Liver (tissue), 9 donors: Measurements from ENCODE around the gene RASAL1. TPM values are rescaled to one million over a fixed set of nuclear protein-coding genes. Genes with fewer than 3 reads are reported as not detected.

Source experiments
- DNase-seq: peaks from one replicate; pipeline ENCODE4 v3.0.0-alpha.2; 2017; ENCODE audit warnings: low spot score
- H3K27ac ChIP-seq, 2 donors: one replicate each; pipeline ENCODE4 v1.7.0; 2013; ENCODE audit warnings: inconsistent platforms in 2 of 2, low read length in 2 of 2, control low read depth in 1 of 2, low read depth in 1 of 2, mild to moderate bottlenecking in 1 of 2
- H3K27me3 ChIP-seq, 4 donors: one replicate each; pipeline versions ENCODE4 v1.6.1 to v1.7.0; 2013; ENCODE audit warnings: low read length in 3 of 4, inconsistent platforms in 1 of 4, mild to moderate bottlenecking in 1 of 4, moderate library complexity in 1 of 4; ENCODE audit not compliant: control insufficient read depth in 4 of 4, insufficient read depth in 4 of 4
- H3K36me3 ChIP-seq, 4 donors: one replicate each; pipeline versions ENCODE4 v1.6.1 to v1.7.0; 2013; ENCODE audit warnings: low read length in 3 of 4, mild to moderate bottlenecking in 3 of 4, low read depth in 1 of 4, moderate library complexity in 1 of 4; ENCODE audit not compliant: control insufficient read depth in 4 of 4, insufficient read depth in 3 of 4
- H3K4me1 ChIP-seq, 4 donors: one replicate each; pipeline versions ENCODE4 v1.6.1 to v1.7.0; 2013; ENCODE audit warnings: low read length in 3 of 4, mild to moderate bottlenecking in 3 of 4, moderate library complexity in 1 of 4; ENCODE audit not compliant: control insufficient read depth in 4 of 4, insufficient read depth in 4 of 4
- H3K4me3 ChIP-seq, 3 donors: one replicate each; pipeline versions ENCODE4 v1.6.1 to v1.7.0; 2013; ENCODE audit warnings: low read length in 3 of 3, control low read depth in 1 of 3, low read depth in 1 of 3, mild to moderate bottlenecking in 1 of 3
- H3K9ac ChIP-seq, 2 donors: one replicate each; pipeline ENCODE4 v1.7.0; 2013; ENCODE audit warnings: low read length in 2 of 2, mild to moderate bottlenecking in 2 of 2, moderate library complexity in 2 of 2, control low read depth in 1 of 2, low read depth in 1 of 2
- H3K9me3 ChIP-seq, 4 donors: one replicate each; pipeline versions ENCODE4 v1.6.1 to v1.7.0; 2013; ENCODE audit warnings: low read length in 3 of 4; ENCODE audit not compliant: control insufficient read depth in 4 of 4
- ATF3 ChIP-seq: IDR thresholded peaks from 2 replicates; pipeline ENCODE4 v1.6.1; 2016; ENCODE audit warnings: antibody characterized with exemption
- EGR1 ChIP-seq, 2 donors: IDR thresholded peaks; 2 replicates each; pipeline ENCODE4 v1.6.1; 2016 to 2018; ENCODE audit warnings: antibody characterized with exemption in 2 of 2, low read depth in 2 of 2
- FOXA1 ChIP-seq: IDR thresholded peaks from 2 replicates; pipeline ENCODE4 v1.6.1; 2016; ENCODE audit warnings: antibody characterized with exemption
- FOXA2 ChIP-seq: IDR thresholded peaks from 2 replicates; pipeline ENCODE4 v1.6.1; 2016; ENCODE audit warnings: antibody characterized with exemption
- GABPA ChIP-seq, 2 donors: IDR thresholded peaks in 1 of 2; conservative IDR thresholded peaks in 1 of 2; 2 replicates each; pipeline ENCODE4 v1.6.1; 2016; ENCODE audit warnings: antibody characterized with exemption in 2 of 2, mild to moderate bottlenecking in 1 of 2, moderate library complexity in 1 of 2
- HNF4A ChIP-seq, 2 donors: conservative IDR thresholded peaks; 2 replicates each; pipeline ENCODE4 v1.6.1; 2016; ENCODE audit warnings: antibody characterized with exemption in 2 of 2, mild to moderate bottlenecking in 2 of 2
- HNF4G ChIP-seq: IDR thresholded peaks from 2 replicates; pipeline ENCODE4 v1.6.1; 2016; ENCODE audit warnings: antibody characterized with exemption
- JUND ChIP-seq, 2 donors: IDR thresholded peaks; 2 replicates each; pipeline ENCODE4 v1.6.1; 2016; ENCODE audit warnings: antibody characterized with exemption in 2 of 2
- MAX ChIP-seq: IDR thresholded peaks from 2 replicates; pipeline ENCODE4 v1.6.1; 2016; ENCODE audit warnings: antibody characterized with exemption
- NR2F2 ChIP-seq: IDR thresholded peaks from 2 replicates; pipeline ENCODE4 v1.6.1; 2016; ENCODE audit warnings: antibody characterized with exemption
- RAD21 ChIP-seq, 2 donors: IDR thresholded peaks; 2 replicates each; pipeline ENCODE4 v1.6.1; 2016; ENCODE audit warnings: antibody characterized with exemption in 2 of 2, mild to moderate bottlenecking in 2 of 2
- REST ChIP-seq: IDR thresholded peaks from 2 replicates; pipeline ENCODE4 v1.6.1; 2016; ENCODE audit warnings: antibody characterized with exemption, mild to moderate bottlenecking
- RXRA ChIP-seq, 2 donors: IDR thresholded peaks; 2 replicates each; pipeline ENCODE4 v1.6.1; 2017 to 2018; ENCODE audit warnings: antibody characterized with exemption in 2 of 2, mild to moderate bottlenecking in 1 of 2
- SP1 ChIP-seq: IDR thresholded peaks from 2 replicates; pipeline ENCODE4 v1.6.1; 2018; ENCODE audit warnings: antibody characterized with exemption, mild to moderate bottlenecking
- TAF1 ChIP-seq: conservative IDR thresholded peaks from 2 replicates; pipeline ENCODE4 v1.6.1; 2016; ENCODE audit warnings: antibody characterized with exemption, mild to moderate bottlenecking
- YY1 ChIP-seq: IDR thresholded peaks from 2 replicates; pipeline ENCODE4 v1.6.1; 2016; ENCODE audit warnings: antibody characterized with exemption, mild to moderate bottlenecking
- ZBTB33 ChIP-seq: IDR thresholded peaks from 2 replicates; pipeline ENCODE4 v1.6.1; 2016; ENCODE audit warnings: antibody characterized with exemption
- WGBS: extraction: QIAGEN DNeasy Blood & Tissue Kit; methylation state at CpG from one replicate; pipeline ENCODE4 v1.1.7; 2013; 5-methylcytosine and 5-hydroxymethylcytosine counted together
- polyA plus RNA-seq, 2 donors: library from polyadenylated mRNA; stranded (reverse) in 1 of 2; unstranded in 1 of 2; fragments of 200-250 nt in 1 of 2; fragments of >200 nt in 1 of 2; fragmentation: Nextera tagmentation in 1 of 2; extraction: Ambion mirVana in 1 of 2; gene quantifications; one replicate each; pipeline versions ENCODE4 v1.2.1 to v1.2.3, GENCODE V29; 2013 to 2015
- total RNA-seq, 2 donors: library from RNA; depleted of rRNA; stranded (reverse); fragments of >200 nt; gene quantifications; one replicate each; pipeline ENCODE4 v1.2.3, GENCODE V29; 2014
- TF ChIP-seq, protein P1 (sequence below): fragments of 150-350 bp; IDR thresholded peaks from 2 replicates; pipeline ENCODE4 v1.5.1; 2017; ENCODE audit warnings: improper control_type of control experiment, low read depth, low read length; ENCODE audit not compliant: missing input control
- donor health status: healthy.
- donor health status: healthy.
- donor health status: healthy.
- donor health status: healthy.
- donor health status: healthy.

Gene RASAL1
- total and polyA plus RNA-seq, 4 donors, result 0.20 to 0.33 (median 0.26) TPM

- Histone ChIP-seq H3K27ac (no peak overlapping the region), H3K4me1 (peaks cover 0 to 4% (median 2%) of the 10 kb centered on the region in 4 donors), H3K9me3 (no peaks in the 10 kb centered on the region), H3K4me3 (no peak overlapping the region), H3K36me3 (peaks cover 0 to 6% (median 2%) of the 10 kb centered on the region in 4 donors), H3K9ac (no peak overlapping the region), H3K27me3 (no peaks in the 10 kb centered on the region)
- TF ChIP-seq FOXA1, result no peak
- no peak for TF ChIP-seq REST
- no peak for TF ChIP-seq EGR1 (IDR thresholded peaks at IDR 0.05; ENCODE audit: low read depth in 2 of 2)
- TF ChIP-seq HNF4A (conservative IDR thresholded peaks at IDR 0.05), result peak; percentile 33 to 54
- TF ChIP-seq SP1, result peak; percentile 27
- peak in 1 of 2 donors; percentile 19 for TF ChIP-seq RXRA (IDR thresholded peaks at IDR 0.05)
- no peak for TF ChIP-seq YY1
- no peak for TF ChIP-seq ZBTB33
- TF ChIP-seq FOXA2, result no peak
- no peak for TF ChIP-seq ATF3
- TF ChIP-seq JUND (IDR thresholded peaks at IDR 0.05), result no peak
- TF ChIP-seq, protein P1, sequence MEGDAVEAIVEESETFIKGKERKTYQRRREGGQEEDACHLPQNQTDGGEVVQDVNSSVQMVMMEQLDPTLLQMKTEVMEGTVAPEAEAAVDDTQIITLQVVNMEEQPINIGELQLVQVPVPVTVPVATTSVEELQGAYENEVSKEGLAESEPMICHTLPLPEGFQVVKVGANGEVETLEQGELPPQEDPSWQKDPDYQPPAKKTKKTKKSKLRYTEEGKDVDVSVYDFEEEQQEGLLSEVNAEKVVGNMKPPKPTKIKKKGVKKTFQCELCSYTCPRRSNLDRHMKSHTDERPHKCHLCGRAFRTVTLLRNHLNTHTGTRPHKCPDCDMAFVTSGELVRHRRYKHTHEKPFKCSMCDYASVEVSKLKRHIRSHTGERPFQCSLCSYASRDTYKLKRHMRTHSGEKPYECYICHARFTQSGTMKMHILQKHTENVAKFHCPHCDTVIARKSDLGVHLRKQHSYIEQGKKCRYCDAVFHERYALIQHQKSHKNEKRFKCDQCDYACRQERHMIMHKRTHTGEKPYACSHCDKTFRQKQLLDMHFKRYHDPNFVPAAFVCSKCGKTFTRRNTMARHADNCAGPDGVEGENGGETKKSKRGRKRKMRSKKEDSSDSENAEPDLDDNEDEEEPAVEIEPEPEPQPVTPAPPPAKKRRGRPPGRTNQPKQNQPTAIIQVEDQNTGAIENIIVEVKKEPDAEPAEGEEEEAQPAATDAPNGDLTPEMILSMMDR, result no peak
- no peak for TF ChIP-seq GABPA (IDR thresholded peaks at IDR 0.05 in 1 of 2, conservative IDR thresholded peaks at IDR 0.05 in 1 of 2)
- no peak for TF ChIP-seq NR2F2
- TF ChIP-seq TAF1, result no peak
- TF ChIP-seq HNF4G, result no peak
- no peak for TF ChIP-seq RAD21 (IDR thresholded peaks at IDR 0.05)
- no peak for TF ChIP-seq MAX
- peak; percentile 43 for DNase-seq
- 47% methylated on average over 17 of the region's 17 CpGs for WGBS
These were observed 49.1 kb downstream of the RASAL1 start for GRCh38 chr12:113086249-113087164.
